A549 (cell line): Measurements from ENCODE around the gene RHEBL1. TPM values are rescaled to one million over a fixed set of nuclear protein-coding genes. Genes with fewer than 3 reads are reported as not detected.
A peak's percentile ranks its signal among the peaks of the same experiment; 100 is the strongest.

Experiments used
- ATAC-seq, 2 experiments: fragments of 200-7000 bp in 1 of 2; fragments of >200 bp in 1 of 2; cut with Nextera tagmentation in 1 of 2; cut with Tn5 transposase in 1 of 2; 3 replicates each; pipeline versions ENCODE4 v1.8.0 to v1.9.1; 2018 to 2020; ENCODE audit warnings: mild to moderate bottlenecking in 1 of 2, moderate library complexity in 1 of 2
- CTCF ChIA-PET: fragments of 300-600 bp; sonication (Branson Sonifier 250); formaldehyde crosslinking; extraction: SDS; loops from one replicate; lab custom pipeline; 2021; ENCODE audit warnings: antibody characterized with exemption, inconsistent platforms; lab: Yijun Ruan, JAX
- POLR2A ChIA-PET: fragments of 350-600 bp; formaldehyde crosslinking; extraction: SDS; loops from one replicate; lab custom pipeline; 2021; ENCODE audit warnings: antibody characterized with exemption, inconsistent platforms; lab: Yijun Ruan, JAX
- DNase-seq, 2 experiments: peaks; one replicate each; pipeline versions ENCODE4 v3.0.0 to v3.0.0-alpha.2; 2011 to 2016; ENCODE audit warnings: low read depth in 1 of 2, low spot score in 1 of 2
- FAIRE-seq: peaks from 2 replicates; lab custom pipeline; 2011; peaks lifted over from hg19 to GRCh38; lab: Jason Lieb, UNC
- H3K27ac ChIP-seq, 2 experiments: fragments of >200 bp; sonication (Bioruptor Twin); formaldehyde crosslinking; 3 replicates each; pipeline ENCODE4 v1.5.1; 2016 to 2017
- H3K4me1 ChIP-seq: fragments of >200 bp; sonication (Bioruptor Twin); formaldehyde crosslinking; 3 replicates; pipeline ENCODE4 v1.6.1; 2016
- H3K4me2 ChIP-seq: fragments of >200 bp; sonication (Bioruptor Twin); formaldehyde crosslinking; 3 replicates; pipeline ENCODE4 v1.6.1; 2016
- H3K4me3 ChIP-seq: fragments of >200 bp; sonication (Bioruptor Twin); formaldehyde crosslinking; 3 replicates; pipeline ENCODE4 v1.5.1; 2016
- H3K9me3 ChIP-seq: fragments of >200 bp; sonication (Bioruptor Twin); formaldehyde crosslinking; 3 replicates; pipeline ENCODE4 v1.6.1; 2016
- ATOH8 ChIP-seq: fragments of 250-450 bp; sonication (Bioruptor Pico); IDR thresholded peaks from 2 replicates; pipeline ENCODE4 v1.5.0; 2020; ENCODE audit warnings: low read depth, mild to moderate bottlenecking, moderate library complexity
- CBX8 ChIP-seq: fragments of 200-600 bp; sonication (generic); IDR thresholded peaks from 2 replicates; pipeline ENCODE4 v1.6.1; 2016
- CEBPB ChIP-seq, 2 experiments: fragments of >200 bp in 1 of 2; sonication (Bioruptor Twin) in 1 of 2; formaldehyde crosslinking in 1 of 2; IDR thresholded peaks; 2 replicates each; pipeline ENCODE4 v1.6.1; 2012 to 2016
- CHD4 ChIP-seq: fragments of 200-600 bp; sonication (generic); IDR thresholded peaks from 2 replicates; pipeline ENCODE4 v1.6.1; 2016; ENCODE audit warnings: antibody characterized with exemption, mild to moderate bottlenecking, borderline replicate concordance
- EHMT2 ChIP-seq: fragments of 200-600 bp; sonication (generic); IDR thresholded peaks from 2 replicates; pipeline ENCODE4 v1.6.1; 2016; ENCODE audit warnings: antibody characterized with exemption, low read depth, mild to moderate bottlenecking, moderate library complexity
- EP300 ChIP-seq, 2 experiments: fragments of >200 bp; sonication (Bioruptor Twin); formaldehyde crosslinking; IDR thresholded peaks; 2 replicates in 1 of 2; 3 replicates in 1 of 2; pipeline ENCODE4 v1.6.1; 2016 to 2017
- ESRRA ChIP-seq: fragments of 150-350 bp; IDR thresholded peaks from 2 replicates; pipeline ENCODE4 v1.6.1; 2014; ENCODE audit warnings: mild to moderate bottlenecking, low read length, borderline replicate concordance
- HDAC2 ChIP-seq: fragments of 200-600 bp; sonication (generic); IDR thresholded peaks from 2 replicates; pipeline ENCODE4 v1.6.1; 2016
- HOXA7 ChIP-seq: fragments of 250-450 bp; sonication (Bioruptor Pico); IDR thresholded peaks from 2 replicates; pipeline ENCODE4 v1.5.0; 2020; ENCODE audit warnings: mild to moderate bottlenecking, moderate library complexity
- MAFK ChIP-seq: fragments of 450-650 bp; IDR thresholded peaks from 2 replicates; pipeline ENCODE4 v1.6.1; 2014; ENCODE audit not compliant: partially characterized antibody
- MAZ ChIP-seq: fragments of 150-350 bp; IDR thresholded peaks from 2 replicates; pipeline ENCODE4 v1.6.1; 2014; ENCODE audit warnings: antibody characterized with exemption, low read depth, low read length, borderline replicate concordance
- NPAS2 ChIP-seq: fragments of 250-450 bp; sonication (Bioruptor Pico); IDR thresholded peaks from 2 replicates; pipeline ENCODE4 v1.8.0; 2022; ENCODE audit warnings: mild to moderate bottlenecking, moderate library complexity, borderline replicate concordance
- NR3C1 ChIP-seq: fragments of >200 bp; sonication (Bioruptor Twin); formaldehyde crosslinking; IDR thresholded peaks from 3 replicates; pipeline ENCODE4 v1.6.1; 2017
- PHF8 ChIP-seq: fragments of 200-600 bp; sonication (generic); IDR thresholded peaks from 2 replicates; pipeline ENCODE4 v1.6.1; 2016; ENCODE audit warnings: low read depth, mild to moderate bottlenecking, antibody characterized with exemption, moderate library complexity, borderline replicate concordance
- POLR2AphosphoS2 ChIP-seq: conservative IDR thresholded peaks from 2 replicates; pipeline ENCODE4 v1.6.1; 2012; ENCODE audit warnings: low read length, improper control_type of control experiment, inconsistent platforms
- RCOR1 ChIP-seq: fragments of 150-350 bp; IDR thresholded peaks from 2 replicates; pipeline ENCODE4 v1.6.1; 2014; ENCODE audit warnings: antibody characterized with exemption, low read length, low read depth
- SMC3 ChIP-seq: fragments of >200 bp; sonication (Bioruptor Twin); formaldehyde crosslinking; IDR thresholded peaks from 3 replicates; pipeline ENCODE4 v1.6.1; 2018; ENCODE audit warnings: inconsistent platforms
- TFCP2L1 ChIP-seq: fragments of 250-450 bp; sonication (Bioruptor Pico); IDR thresholded peaks from 2 replicates; pipeline ENCODE4 v1.5.0; 2021; ENCODE audit warnings: mild to moderate bottlenecking
- ZNF302 ChIP-seq: fragments of 250-450 bp; sonication (Bioruptor Pico); IDR thresholded peaks from 2 replicates; pipeline ENCODE4 v1.9.0; 2021; ENCODE audit warnings: inconsistent platforms, mild to moderate bottlenecking, moderate library complexity
- WGBS: methylation state at CpG from one replicate; pipeline ENCODE4 v1.1.6; 2017; ENCODE audit errors: missing lambda C conversion rate; 5-methylcytosine and 5-hydroxymethylcytosine counted together
- polyA plus RNA-seq, 4 experiments: library from polyadenylated mRNA; depleted of rRNA in 3 of 4; stranded (reverse); fragments of >200 nt; fragmentation: RNase III in 1 of 4; extraction: RNeasy Plus Mini Kit Qiagen cat#74134 plus additional on column Dnase treatment in 1 of 4; gene quantifications; 2 replicates in 3 of 4; 3 replicates in 1 of 4; pipeline ENCODE4 v1.2.3, GENCODE V29; 2011 to 2017
- TF ChIP-seq, protein P1 (sequence below): fragments of 250-450 bp; sonication (Bioruptor Pico); IDR thresholded peaks from 2 replicates; pipeline ENCODE4 v1.5.0; 2021; ENCODE audit warnings: mild to moderate bottlenecking, moderate library complexity, borderline replicate concordance
- TF ChIP-seq, protein P2 (sequence below): fragments of >200 bp; sonication (Bioruptor Twin); formaldehyde crosslinking; IDR thresholded peaks from 3 replicates; pipeline ENCODE4 v1.6.1; 2016

The RHEBL1 gene
- polyA plus RNA-seq, 2 of the 4 experiments (the other 2 are of a cell fraction) = 2.1 to 4.0 TPM

DNA sequence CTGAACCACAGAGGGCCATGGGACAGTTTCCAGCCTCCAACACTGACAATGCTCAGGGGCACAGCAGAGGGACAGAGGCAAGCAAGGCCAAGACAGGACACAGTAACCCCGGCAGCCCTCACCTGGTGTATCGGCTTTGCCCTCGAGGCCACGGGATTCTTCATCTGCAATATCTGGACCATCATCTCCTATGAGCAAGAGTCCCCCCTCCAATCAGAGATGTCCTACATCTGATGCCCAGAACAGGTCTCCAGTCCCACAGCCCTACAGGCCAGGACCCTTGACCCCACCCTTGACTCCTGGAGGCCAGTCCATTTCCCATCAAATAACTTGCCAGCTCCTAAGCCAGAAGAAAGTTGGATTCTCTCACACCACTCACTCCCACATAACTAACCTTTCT, 26.5 kb downstream of the RHEBL1 start:
- no peak for FAIRE-seq
- no peak for ATAC-seq
- ChIA-PET POLR2A (no interaction called here), CTCF (interaction anchor here (0.7 to 3.8 kb wide), 19 partner anchors 9 to 206 kb away, joined by 3 to 34 read pairs (median 5); no protein-coding TSS in a partner anchor)
- Histone ChIP-seq H3K4me2 (no peak overlapping the region), H3K9me3 (no peaks in the 10 kb centered on the region), H3K4me3 (no peak overlapping the region), H3K4me1 (no peaks in the 10 kb centered on the region), H3K27ac (no peak overlapping the region)
- DNase-seq = no peak
- TF ChIP-seq HDAC2 (no peak), RCOR1 (no peak), CBX8 (no peak), POLR2AphosphoS2 (no peak)
- WGBS = 100% methylated on average over 3 of the region's 4 CpGs

- H3K27ac ChIP-seq = no peak overlapping the region
- no peaks in the 10 kb centered on the region for H3K9me3 ChIP-seq
- WGBS = 87% methylated on average over 15 of the region's 18 CpGs
- no peak overlapping the region for H3K4me2 ChIP-seq
- TF ChIP-seq HOXA7 (CRISPR knock-in tag) (no peak), EP300 (IDR thresholded peaks at IDR 0.05) (no peak), MAFK (no peak)
- TF ChIP-seq, protein P1, sequence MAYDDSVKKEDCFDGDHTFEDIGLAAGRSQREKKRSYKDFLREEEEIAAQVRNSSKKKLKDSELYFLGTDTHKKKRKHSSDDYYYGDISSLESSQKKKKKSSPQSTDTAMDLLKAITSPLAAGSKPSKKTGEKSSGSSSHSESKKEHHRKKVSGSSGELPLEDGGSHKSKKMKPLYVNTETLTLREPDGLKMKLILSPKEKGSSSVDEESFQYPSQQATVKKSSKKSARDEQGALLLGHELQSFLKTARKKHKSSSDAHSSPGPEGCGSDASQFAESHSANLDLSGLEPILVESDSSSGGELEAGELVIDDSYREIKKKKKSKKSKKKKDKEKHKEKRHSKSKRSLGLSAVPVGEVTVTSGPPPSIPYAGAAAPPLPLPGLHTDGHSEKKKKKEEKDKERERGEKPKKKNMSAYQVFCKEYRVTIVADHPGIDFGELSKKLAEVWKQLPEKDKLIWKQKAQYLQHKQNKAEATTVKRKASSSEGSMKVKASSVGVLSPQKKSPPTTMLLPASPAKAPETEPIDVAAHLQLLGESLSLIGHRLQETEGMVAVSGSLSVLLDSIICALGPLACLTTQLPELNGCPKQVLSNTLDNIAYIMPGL = no peak
- TF ChIP-seq, all 56 proteins: peak for 0
- no peak for FAIRE-seq
- ATAC-seq = peak in 1 of 2 experiments; percentile 9; a peak in 2 of 6 replicates
- DNase-seq = no peak
- H3K4me3 ChIP-seq = no peak overlapping the region
- H3K4me1 ChIP-seq = no peaks in the 10 kb centered on the region
- POLR2A ChIA-PET = no interaction called here
- CTCF ChIA-PET = interaction anchor here (1.0 to 3.8 kb wide), 9 partner anchors 11 to 51 kb away, joined by 3 to 34 read pairs (median 9); no protein-coding TSS in a partner anchor
These were observed 27.8 kb downstream of the RHEBL1 start for GRCh38 chr12:49041881-49042484.

GRCh38 chr12:49041036-49041880, 28.5 kb downstream of the RHEBL1 start:
- FAIRE-seq (no peak), DNase-seq (no peak)
- CTCF ChIA-PET = interaction anchor here (1.0 to 3.8 kb wide), 8 partner anchors 9 to 51 kb away, joined by 3 to 34 read pairs (median 6); no protein-coding TSS in a partner anchor

More at GRCh38 chr12:49041036-49041880, 28.5 kb downstream of the RHEBL1 start:
- ATAC-seq = peak; percentile 11 to 20; a peak in 3 of 6 replicates
- Histone ChIP-seq H3K4me2 (no peak overlapping the region), H3K9me3 (no peaks in the 10 kb centered on the region), H3K4me1 (no peaks in the 10 kb centered on the region), H3K4me3 (no peak overlapping the region), H3K27ac (no peak overlapping the region)
- 97% methylated on average over 24 of the region's 31 CpGs for WGBS
- TF ChIP-seq PHF8 = no peak
- TF ChIP-seq, protein P2, sequence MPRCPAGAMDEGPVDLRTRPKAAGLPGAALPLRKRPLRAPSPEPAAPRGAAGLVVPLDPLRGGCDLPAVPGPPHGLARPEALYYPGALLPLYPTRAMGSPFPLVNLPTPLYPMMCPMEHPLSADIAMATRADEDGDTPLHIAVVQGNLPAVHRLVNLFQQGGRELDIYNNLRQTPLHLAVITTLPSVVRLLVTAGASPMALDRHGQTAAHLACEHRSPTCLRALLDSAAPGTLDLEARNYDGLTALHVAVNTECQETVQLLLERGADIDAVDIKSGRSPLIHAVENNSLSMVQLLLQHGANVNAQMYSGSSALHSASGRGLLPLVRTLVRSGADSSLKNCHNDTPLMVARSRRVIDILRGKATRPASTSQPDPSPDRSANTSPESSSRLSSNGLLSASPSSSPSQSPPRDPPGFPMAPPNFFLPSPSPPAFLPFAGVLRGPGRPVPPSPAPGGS = no peak
- TF ChIP-seq NPAS2 (CRISPR knock-in tag) = no peak
- TF ChIP-seq ZNF302 (CRISPR knock-in tag) = no peak
- TF ChIP-seq, protein P1 = no peak
- TF ChIP-seq NR3C1 = no peak
- no peak for TF ChIP-seq ATOH8 (CRISPR knock-in tag)
- no peak for TF ChIP-seq EHMT2
- no peak for TF ChIP-seq CHD4
- no peak for TF ChIP-seq SMC3
- TF ChIP-seq ESRRA = no peak
- TF ChIP-seq MAZ = no peak
- TF ChIP-seq TFCP2L1 (CRISPR knock-in tag) = no peak
- TF ChIP-seq CEBPB (IDR thresholded peaks at IDR 0.05) = no peak
- TF ChIP-seq HDAC2 = no peak
- POLR2A ChIA-PET = no interaction called here
